ENCODE measurements around the gene STPG4.
"Not testable (repeated sequence)": the region's sequence is repeated elsewhere in the genome, so short reads cannot be mapped to it uniquely, and the experiment has no call there.

The STPG4 gene

DNA sequence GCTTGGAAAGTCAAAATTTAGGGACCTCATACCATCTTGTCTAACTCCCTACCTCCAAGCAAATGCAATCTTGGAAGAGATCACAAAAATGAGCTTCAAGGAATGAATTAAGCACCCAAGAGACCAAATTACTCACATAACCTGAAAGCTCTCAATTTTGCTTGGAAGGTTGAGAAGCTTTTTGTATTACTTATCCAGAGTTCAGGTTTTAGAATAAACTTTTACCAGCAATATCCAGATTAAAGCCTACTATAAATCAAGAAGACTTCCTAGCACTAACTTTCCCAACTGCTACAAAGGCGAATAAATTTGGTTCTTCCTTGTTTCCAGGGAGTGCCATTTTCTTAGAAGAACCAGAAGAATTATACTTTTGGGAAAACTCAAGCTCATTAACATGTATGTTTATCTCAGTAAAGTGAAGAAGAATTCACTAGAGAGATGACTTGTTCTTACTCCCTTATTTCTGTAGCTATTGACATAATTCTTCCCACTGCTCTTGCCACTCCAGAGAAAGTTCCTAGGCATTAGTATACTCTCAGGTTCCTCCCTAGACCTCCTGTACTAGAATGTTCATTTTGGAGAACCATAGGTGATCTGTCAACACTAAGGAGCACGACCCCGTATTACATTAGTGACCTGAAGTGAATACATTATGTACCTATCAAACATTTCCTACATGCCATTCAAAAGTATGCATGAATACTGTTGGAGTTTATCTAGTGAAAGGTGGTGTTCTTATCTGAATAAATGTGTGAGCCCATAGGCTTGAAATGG, 18.0 kb upstream of the STPG4 start:
- no peak for DNase-seq (ENCODE audit: low spot score)

DNA sequence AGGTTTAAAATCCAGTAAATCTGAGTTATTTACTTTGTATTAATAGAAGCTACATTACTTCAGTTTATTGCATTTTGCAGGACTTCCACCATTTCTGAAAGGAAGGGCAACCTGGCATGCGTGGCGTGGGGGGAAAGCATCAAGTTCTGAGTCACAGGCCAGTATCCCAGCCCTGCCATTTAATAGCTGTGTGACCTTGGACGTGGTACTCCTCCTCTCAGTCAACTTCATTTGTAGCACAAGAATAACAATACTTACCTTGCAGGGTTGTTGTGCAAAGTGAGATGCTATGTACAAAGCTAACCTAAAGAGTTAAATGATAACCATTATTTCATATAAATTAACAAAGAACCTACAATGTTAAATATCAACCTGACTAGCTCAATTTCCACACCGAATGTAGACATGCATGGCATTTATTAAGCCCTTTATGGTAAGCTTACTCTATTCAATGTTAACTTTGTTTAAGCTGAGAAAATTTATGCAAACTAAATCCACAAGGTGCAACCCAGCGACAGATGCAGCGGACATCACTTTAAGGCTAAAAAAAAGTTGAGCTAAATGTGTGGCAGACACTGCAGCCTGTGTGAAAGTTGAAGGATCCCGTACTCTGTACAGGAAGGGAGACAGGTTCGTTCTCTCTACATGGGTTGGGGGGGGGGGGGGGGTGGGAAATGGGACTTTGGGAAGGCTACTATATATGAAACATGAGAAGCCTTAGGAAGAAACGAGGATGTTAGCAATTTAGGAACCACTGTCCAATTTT, 17.2 kb upstream of the STPG4 start:
- DNase-seq (ENCODE audit: low spot score): no peak

GRCh38 chr2:47169784-47170183, 14.7 kb upstream of the STPG4 start:
- no peak for DNase-seq (ENCODE audit: low spot score)

GRCh38 chr2:47168895-47169294, 13.8 kb upstream of the STPG4 start:
- not testable (repeated sequence) for DNase-seq (ENCODE audit: low spot score)

DNA sequence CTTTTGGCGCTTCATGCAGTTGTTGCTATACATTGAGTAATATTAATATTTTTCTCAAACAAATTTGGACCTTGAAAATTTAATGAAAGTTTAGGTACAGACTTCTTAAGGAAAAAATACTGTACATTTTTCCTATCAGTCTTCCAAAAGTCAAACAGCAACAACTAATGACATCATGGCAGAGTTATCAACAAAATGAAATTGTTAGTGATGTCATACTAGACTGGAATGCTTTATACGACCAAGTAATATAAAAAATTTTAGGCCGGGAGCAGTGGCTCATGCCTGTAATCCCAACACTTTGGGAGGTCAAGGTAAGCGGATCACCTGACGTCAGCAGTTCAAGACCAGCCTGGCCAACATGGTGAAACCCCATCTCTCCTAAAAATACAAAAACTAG, 12.0 kb upstream of the STPG4 start:
- DNase-seq (ENCODE audit: low spot score): no peak

GRCh38 chr2:47165001-47165555, 10.0 kb upstream of the STPG4 start:
- no peak for DNase-seq (ENCODE audit: low spot score)

DNA sequence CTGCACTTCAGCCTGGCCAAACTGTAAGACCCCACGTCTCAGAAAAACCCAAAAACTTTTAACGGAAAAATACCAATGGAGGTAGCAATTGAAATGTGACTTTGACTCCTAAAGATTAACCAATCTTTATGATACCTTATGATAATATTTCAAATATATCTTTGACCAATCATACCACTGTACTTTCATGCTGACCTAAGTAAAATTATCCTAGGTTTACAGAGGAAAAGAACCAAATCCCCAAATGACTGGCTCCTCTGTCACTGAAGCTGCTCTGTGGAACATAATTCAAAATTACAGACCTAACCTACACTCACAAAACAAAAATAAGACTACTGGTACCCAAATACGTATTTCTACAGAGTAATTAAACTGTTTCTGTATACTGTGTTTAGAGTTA, 7.7 kb upstream of the STPG4 start:
- no peak for DNase-seq (ENCODE audit: low spot score)

GRCh38 chr2:47161475-47161874, 6.4 kb upstream of the STPG4 start:
- no peak for DNase-seq (ENCODE audit: low spot score)

DNA sequence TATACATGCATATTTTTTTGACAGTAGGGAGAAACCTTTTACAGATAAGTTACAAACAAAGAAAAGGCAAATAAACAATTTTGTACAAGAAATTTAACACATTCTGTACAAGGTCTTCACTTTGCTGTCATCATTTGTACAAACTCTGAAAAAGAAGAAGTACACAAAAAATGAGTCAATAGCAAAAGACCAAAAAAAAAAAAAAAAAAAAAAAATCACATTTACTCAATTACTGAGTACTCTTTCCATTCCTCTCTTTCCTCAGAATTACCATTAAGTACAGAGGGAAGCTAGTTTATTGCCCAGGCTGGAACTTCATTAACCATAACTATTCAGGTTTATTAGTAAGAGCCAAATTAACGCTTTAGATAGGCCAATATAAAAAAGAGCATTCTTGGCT, 5.6 kb upstream of the STPG4 start:
- no peak for DNase-seq (ENCODE audit: low spot score)

DNA sequence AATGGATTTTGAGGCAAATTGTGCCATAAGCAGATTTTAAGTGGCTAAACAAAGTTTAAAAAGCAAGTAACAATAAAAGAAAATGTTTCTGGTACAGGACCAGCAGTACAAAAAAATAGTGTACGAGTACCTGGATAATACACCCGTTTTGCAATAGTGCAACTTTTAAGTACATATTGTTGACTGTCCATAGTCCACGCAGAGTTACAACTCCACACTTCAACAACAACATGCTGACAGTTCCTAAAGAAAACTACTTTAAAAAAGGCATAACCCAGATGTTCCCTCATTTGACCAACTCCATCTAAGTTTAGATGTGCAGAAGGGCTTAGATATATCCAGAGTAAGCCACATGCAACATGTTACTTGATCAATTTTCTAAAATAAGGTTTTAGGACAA, 5.1 kb upstream of the STPG4 start:
- DNase-seq (ENCODE audit: low spot score): no peak

DNA sequence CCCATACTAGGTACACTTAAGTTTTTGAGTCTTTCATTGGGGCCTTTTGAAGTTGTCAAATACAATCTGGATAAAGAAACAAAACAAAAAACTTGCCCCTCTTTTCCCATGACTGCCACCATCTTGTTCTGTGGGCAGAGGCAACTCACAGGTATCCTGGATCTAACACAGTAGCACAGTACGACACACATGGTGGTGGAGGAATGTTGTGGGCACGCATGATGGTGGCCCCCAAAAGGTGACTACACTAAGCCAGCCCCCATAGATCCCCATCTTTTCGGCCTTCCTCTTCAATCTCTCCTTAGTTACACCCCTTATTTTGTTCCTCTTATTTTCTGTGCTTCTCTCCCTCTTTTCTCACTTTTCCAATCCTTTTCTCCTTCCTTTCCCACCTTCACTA, 4.5 kb upstream of the STPG4 start:
- DNase-seq (ENCODE audit: low spot score): no peak

DNA sequence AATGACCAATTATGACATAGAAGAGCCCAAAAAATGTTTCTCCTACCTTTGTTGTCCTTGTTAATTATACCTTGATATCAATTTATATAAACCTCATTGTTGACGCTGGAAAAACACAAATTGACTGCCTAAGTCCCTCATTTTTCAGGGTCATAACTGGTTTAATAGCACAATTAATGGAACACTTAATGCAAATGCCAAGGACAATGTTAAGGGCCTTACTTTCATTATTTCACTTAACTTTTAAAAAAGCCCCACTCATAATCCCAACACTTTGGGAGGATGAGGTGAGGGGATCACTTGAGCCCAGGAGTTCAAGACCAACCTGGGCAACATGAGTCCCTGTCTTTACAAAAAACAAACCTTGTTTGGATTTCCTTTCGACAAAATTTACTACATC, 3.5 kb upstream of the STPG4 start:
- DNase-seq (ENCODE audit: low spot score): no peak

GRCh38 chr2:47152803-47153202, 2.3 kb downstream of the STPG4 start:
- no peak for DNase-seq (ENCODE audit: low spot score)

GRCh38 chr2:47150175-47150574, 4.9 kb downstream of the STPG4 start:
- no peak for DNase-seq (ENCODE audit: low spot score)

DNA sequence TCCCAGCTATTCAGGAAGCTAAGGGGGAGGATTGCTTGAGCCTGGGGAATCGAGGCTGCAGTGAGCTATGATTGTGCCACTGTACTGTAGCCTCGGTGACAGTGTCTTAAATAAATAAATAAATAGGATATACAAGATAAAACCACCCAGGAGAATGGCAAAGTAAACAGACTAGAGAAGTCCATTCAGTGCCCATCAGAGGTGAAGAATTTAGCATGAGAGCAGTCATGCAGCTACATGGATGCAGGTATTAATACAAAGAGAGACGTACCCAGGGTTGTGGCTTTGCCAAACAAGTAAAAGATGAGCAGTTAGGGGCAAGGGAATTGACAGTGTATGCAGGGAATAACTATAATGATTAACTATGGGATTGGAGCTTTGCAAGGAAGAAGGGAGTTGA, 8.1 kb downstream of the STPG4 start:
- DNase-seq (ENCODE audit: low spot score): no peak

GRCh38 chr2:47145466-47145865, 9.6 kb downstream of the STPG4 start:
- no peak for DNase-seq (ENCODE audit: low spot score)

GRCh38 chr2:47141520-47141919, 13.6 kb downstream of the STPG4 start:
- DNase-seq (ENCODE audit: low spot score): no peak

- DNase-seq (ENCODE audit: low spot score): no peak
Measured at GRCh38 chr2:47134386-47135090, 20.6 kb downstream of the STPG4 start.

DNA sequence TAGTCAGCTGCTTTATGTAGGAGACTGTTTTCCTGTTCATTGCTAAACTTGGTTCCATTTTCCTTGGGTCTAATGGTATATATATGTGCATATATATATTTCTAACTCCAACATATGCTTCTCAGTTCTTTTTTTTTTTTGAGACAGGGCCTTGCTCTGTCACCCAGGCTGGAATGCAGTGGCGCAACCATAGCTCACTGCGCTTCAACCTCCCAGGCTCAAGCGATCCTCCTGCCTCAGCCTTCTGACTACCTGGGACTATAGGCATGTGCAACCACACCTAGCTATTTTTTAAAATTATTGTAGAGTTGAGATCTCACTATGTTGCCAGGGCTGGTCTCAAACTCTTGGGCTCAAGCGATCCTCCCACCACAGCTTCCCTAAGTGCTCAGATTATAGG, 22.1 kb downstream of the STPG4 start:
- no peak for DNase-seq (ENCODE audit: low spot score)

- no peak for DNase-seq (ENCODE audit: low spot score)
Measured at GRCh38 chr2:47129191-47129706, 25.9 kb downstream of the STPG4 start.

GRCh38 chr2:47128705-47129104, 26.4 kb downstream of the STPG4 start:
- no peak for DNase-seq (ENCODE audit: low spot score)

DNA sequence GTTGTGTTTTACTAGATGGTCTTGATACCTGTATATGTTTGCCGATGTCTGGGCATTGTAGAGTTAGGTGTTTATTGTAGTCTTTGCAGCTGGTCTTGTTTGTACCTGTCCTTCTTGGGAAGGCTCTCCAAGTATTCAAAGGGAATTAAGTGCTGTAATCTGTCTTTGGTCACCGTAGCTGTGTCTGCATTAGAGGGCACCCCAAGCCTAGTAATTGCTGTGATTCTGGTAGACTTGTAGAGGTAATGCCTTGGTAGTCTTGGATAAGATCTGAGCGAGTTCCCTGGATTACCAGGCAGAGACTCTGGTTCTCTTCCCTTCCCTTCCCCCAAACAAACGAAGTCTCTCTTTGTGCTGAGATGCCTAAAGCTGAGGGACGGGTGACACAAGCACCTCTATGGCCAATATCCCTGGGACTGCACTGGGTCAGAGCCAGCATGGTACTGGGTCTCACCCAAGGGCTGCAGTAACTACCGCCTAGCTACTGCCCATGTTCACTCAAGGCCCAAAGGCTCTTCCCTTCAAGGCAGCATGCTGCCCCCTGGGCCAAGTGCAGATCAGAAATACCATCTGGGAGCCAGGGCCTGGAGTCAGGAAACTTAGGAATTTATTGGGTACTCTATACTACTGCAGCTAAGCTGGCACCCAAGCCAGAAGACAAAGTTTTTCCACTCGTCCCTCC, 27.1 kb downstream of the STPG4 start:
- DNase-seq (ENCODE audit: low spot score): no peak

All from CD4-positive, alpha-beta T cell treated with Interleukin-15 for 4 hours (primary cell).